ENCODE measurements around the gene TPD52L1. TPM values are rescaled to one million over a fixed set of nuclear protein-coding genes. Genes with fewer than 3 reads are reported as not detected.

Gene TPD52L1
- total RNA-seq, 3 donors from 2014 or later (not counting 1 experiment from before 2014, with no cell fraction given) = 1.2 TPM; not detected in 1

DNA sequence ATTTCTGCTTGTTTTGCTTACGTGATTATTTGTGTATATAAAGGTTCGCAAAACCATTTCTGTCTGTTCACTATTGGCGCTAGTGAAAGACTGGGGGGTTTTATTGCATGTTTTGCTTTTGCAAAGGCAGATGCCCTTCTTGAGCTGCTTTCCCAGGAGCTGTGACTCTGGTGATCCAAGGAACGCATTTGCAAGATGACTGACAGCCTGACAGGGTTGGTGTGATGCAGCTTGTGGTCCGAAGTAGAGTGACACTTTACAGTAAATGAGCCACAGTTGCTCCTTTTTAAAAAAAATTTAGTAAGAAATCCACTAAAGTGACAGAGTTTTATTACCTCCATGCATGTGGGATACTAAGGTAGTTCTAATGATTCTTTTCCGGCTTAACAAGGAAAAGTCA lies 73.7 kb downstream of the TPD52L1 start:
- TF ChIP-seq, protein P1, sequence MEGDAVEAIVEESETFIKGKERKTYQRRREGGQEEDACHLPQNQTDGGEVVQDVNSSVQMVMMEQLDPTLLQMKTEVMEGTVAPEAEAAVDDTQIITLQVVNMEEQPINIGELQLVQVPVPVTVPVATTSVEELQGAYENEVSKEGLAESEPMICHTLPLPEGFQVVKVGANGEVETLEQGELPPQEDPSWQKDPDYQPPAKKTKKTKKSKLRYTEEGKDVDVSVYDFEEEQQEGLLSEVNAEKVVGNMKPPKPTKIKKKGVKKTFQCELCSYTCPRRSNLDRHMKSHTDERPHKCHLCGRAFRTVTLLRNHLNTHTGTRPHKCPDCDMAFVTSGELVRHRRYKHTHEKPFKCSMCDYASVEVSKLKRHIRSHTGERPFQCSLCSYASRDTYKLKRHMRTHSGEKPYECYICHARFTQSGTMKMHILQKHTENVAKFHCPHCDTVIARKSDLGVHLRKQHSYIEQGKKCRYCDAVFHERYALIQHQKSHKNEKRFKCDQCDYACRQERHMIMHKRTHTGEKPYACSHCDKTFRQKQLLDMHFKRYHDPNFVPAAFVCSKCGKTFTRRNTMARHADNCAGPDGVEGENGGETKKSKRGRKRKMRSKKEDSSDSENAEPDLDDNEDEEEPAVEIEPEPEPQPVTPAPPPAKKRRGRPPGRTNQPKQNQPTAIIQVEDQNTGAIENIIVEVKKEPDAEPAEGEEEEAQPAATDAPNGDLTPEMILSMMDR (IDR thresholded peaks at IDR 0.05) = no peak
- WGBS (ENCODE audit: insufficient coverage) = 95% methylated on average over 5 of the region's 6 CpGs
- intact Hi-C loops (cut with micrococcal nuclease) = no loop called here
- Histone ChIP-seq H3K4me3 (ENCODE audit: low read length) (no peak overlapping the region), H3K27ac (ENCODE audit: low read length) (no peak overlapping the region), H3K4me1 (ENCODE audit: control insufficient read depth, insufficient read depth, low read length) (no peaks in the 10 kb centered on the region), H3K27me3 (ENCODE audit: control insufficient read depth, insufficient read depth, low read length) (no peaks in the 10 kb centered on the region), H3K36me3 (ENCODE audit: control insufficient read depth, insufficient read depth, low read length) (no peaks in the 10 kb centered on the region), H3K9me3 (ENCODE audit: control insufficient read depth, insufficient read depth, low read length) (no peaks in the 10 kb centered on the region)
- H3K9me3 Mint-ChIP-seq = no peaks in the 10 kb centered on the region
- H3K27ac Mint-ChIP-seq = no peak overlapping the region
- no peak for ATAC-seq
- no peak for DNase-seq
- H3K36me3 Mint-ChIP-seq = no peaks in the 10 kb centered on the region
- H3K27me3 Mint-ChIP-seq (ENCODE audit: low read depth in 2 of 2) = no peaks in the 10 kb centered on the region
- no peak overlapping the region for H3K4me3 Mint-ChIP-seq
- H3K4me1 Mint-ChIP-seq = peaks cover 6 to 7% of the 10 kb centered on the region in 2 donors

DNA sequence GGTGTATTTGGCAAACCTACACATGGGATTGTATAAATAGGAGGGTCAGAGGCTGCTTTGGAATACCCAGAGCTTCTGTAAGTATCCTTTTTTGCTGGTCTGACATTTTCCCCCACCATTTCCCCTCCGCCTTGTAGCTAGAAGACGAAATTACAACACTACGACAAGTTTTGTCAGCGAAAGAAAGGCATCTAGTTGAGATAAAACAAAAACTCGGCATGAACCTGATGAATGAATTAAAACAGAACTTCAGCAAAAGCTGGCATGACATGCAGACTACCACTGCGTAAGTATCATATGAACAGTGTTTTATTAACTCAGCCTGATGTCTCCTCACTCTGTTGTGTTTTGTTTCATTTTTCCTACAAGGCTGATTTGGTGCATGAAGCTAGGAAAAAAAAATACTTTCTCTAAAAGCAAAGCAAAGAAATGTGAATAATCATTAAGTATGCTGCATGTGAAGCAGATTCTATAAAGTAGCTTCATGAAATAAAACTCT lies 75.5 kb downstream of the TPD52L1 start:
- WGBS (ENCODE audit: insufficient coverage) = 95% methylated on average over 6 of the region's 6 CpGs
- Histone ChIP-seq H3K27ac (ENCODE audit: low read length) (no peak overlapping the region), H3K36me3 (ENCODE audit: control insufficient read depth, insufficient read depth, low read length) (no peaks in the 10 kb centered on the region), H3K4me3 (ENCODE audit: low read length) (no peak overlapping the region), H3K9me3 (ENCODE audit: control insufficient read depth, insufficient read depth, low read length) (no peaks in the 10 kb centered on the region), H3K27me3 (ENCODE audit: control insufficient read depth, insufficient read depth, low read length) (no peaks in the 10 kb centered on the region), H3K4me1 (ENCODE audit: control insufficient read depth, insufficient read depth, low read length) (no peaks in the 10 kb centered on the region)
- no peaks in the 10 kb centered on the region for H3K36me3 Mint-ChIP-seq
- intact Hi-C loops (cut with micrococcal nuclease) = no loop called here
- no peak overlapping the region for H3K27ac Mint-ChIP-seq
- ATAC-seq (no peak), DNase-seq (no peak)
- TF ChIP-seq, protein P1 (IDR thresholded peaks at IDR 0.05) = no peak
- peaks cover 6% of the 10 kb centered on the region in 2 donors for H3K4me1 Mint-ChIP-seq
- no peak overlapping the region for H3K4me3 Mint-ChIP-seq
- H3K9me3 Mint-ChIP-seq = no peaks in the 10 kb centered on the region
- H3K27me3 Mint-ChIP-seq (ENCODE audit: low read depth in 2 of 2) = no peaks in the 10 kb centered on the region

DNA sequence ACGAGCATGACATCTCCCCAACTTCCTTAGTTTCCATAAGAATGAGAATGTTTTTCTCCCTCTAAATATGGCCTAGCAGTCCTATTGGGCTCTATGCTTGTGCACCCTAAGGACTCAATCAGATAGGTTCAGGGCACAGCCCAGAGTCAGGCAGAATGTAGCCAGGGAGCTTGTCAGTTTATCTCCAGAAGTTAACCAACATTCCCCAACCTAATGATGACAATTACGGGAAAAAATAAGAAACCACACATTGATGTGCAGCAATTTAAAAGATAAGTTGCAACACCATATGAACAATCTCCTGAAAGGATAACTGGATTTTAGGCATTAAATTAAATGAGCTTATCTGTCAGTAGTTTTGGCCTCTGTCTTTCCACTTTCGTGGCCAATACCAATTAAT lies 77.1 kb downstream of the TPD52L1 start:
- no peaks in the 10 kb centered on the region for H3K9me3 Mint-ChIP-seq
- no peaks in the 10 kb centered on the region for H3K4me1 ChIP-seq (ENCODE audit: control insufficient read depth, insufficient read depth, low read length)
- TF ChIP-seq, protein P1 (IDR thresholded peaks at IDR 0.05) = no peak
- no peaks in the 10 kb centered on the region for H3K36me3 ChIP-seq (ENCODE audit: control insufficient read depth, insufficient read depth, low read length)
- intact Hi-C loops (cut with micrococcal nuclease) = no loop called here
- H3K4me3 Mint-ChIP-seq = no peak overlapping the region
- H3K4me3 ChIP-seq (ENCODE audit: low read length) = no peak overlapping the region
- ATAC-seq = no peak
- WGBS (ENCODE audit: insufficient coverage) = 93% methylated on average over 1 of the region's 3 CpGs
- no peak overlapping the region for H3K27ac Mint-ChIP-seq
- no peaks in the 10 kb centered on the region for H3K9me3 ChIP-seq (ENCODE audit: control insufficient read depth, insufficient read depth, low read length)
- no peaks in the 10 kb centered on the region for H3K27me3 ChIP-seq (ENCODE audit: control insufficient read depth, insufficient read depth, low read length)
- H3K4me1 Mint-ChIP-seq = no peaks in the 10 kb centered on the region
- no peak overlapping the region for H3K27ac ChIP-seq (ENCODE audit: low read length)
- no peaks in the 10 kb centered on the region for H3K27me3 Mint-ChIP-seq (ENCODE audit: low read depth in 2 of 2)
- DNase-seq = no peak
- no peaks in the 10 kb centered on the region for H3K36me3 Mint-ChIP-seq

DNA sequence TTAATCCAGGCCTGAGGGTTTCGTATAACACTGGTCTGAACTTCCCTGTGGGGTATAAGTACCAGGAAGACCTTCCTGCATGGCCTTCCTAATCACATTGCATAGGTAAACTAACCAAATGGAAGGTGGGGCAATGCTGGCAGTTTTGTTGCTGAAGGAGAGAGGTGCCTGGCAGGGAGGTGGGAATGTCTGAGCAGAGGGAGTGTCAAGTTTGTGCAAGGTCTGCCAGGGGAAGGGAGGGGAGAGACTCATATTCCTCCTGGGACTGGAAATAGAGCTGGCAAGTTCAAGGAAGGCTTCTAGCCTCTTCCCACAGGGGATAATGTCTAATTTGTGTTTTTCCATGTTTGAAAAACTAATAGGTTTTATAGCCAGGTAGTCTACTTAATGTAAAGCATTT lies 77.6 kb downstream of the TPD52L1 start:
- H3K36me3 Mint-ChIP-seq = no peaks in the 10 kb centered on the region
- H3K9me3 Mint-ChIP-seq = no peaks in the 10 kb centered on the region
- no peaks in the 10 kb centered on the region for H3K27me3 Mint-ChIP-seq (ENCODE audit: low read depth in 2 of 2)
- H3K27ac ChIP-seq (ENCODE audit: low read length) = no peak overlapping the region
- H3K36me3 ChIP-seq (ENCODE audit: control insufficient read depth, insufficient read depth, low read length) = no peaks in the 10 kb centered on the region
- no peak for DNase-seq
- H3K27ac Mint-ChIP-seq = no peak overlapping the region
- ATAC-seq = no peak
- H3K27me3 ChIP-seq (ENCODE audit: control insufficient read depth, insufficient read depth, low read length) = no peaks in the 10 kb centered on the region
- no peaks in the 10 kb centered on the region for H3K4me1 ChIP-seq (ENCODE audit: control insufficient read depth, insufficient read depth, low read length)
- H3K4me1 Mint-ChIP-seq = no peaks in the 10 kb centered on the region
- intact Hi-C loops (cut with micrococcal nuclease) = no loop called here
- H3K4me3 Mint-ChIP-seq = no peak overlapping the region
- 93% methylated on average over 1 of the region's 1 CpG for WGBS (ENCODE audit: insufficient coverage)
- H3K4me3 ChIP-seq (ENCODE audit: low read length) = no peak overlapping the region
- TF ChIP-seq, protein P1 (IDR thresholded peaks at IDR 0.05) = no peak
- no peaks in the 10 kb centered on the region for H3K9me3 ChIP-seq (ENCODE audit: control insufficient read depth, insufficient read depth, low read length)

Measured in natural killer cell (primary cell).